HEK293 (cell line): ENCODE data around the gene SYNGAP1.
A peak's percentile ranks its signal among the peaks of the same experiment; 100 is the strongest.

Experiments
- CTCF ChIA-PET: fragments of 350-600 bp; formaldehyde crosslinking; extraction: SDS; loops from one replicate; lab custom pipeline; 2021; ENCODE audit warnings: antibody characterized with exemption; lab: Yijun Ruan, JAX
- POLR2A ChIA-PET: fragments of 300-600 bp; formaldehyde crosslinking; extraction: SDS; loops from one replicate; lab custom pipeline; 2020; ENCODE audit warnings: antibody characterized with exemption, inconsistent platforms; lab: Yijun Ruan, JAX
- H3K27ac ChIP-seq: fragments of 200-500 bp; sonication (Bioruptor generic); 2 replicates; pipeline ENCODE4 v1.5.1; 2014; ENCODE audit warnings: low read depth, low read length, control low read depth, inconsistent platforms; ENCODE audit errors: extremely low read depth
- H3K36me3 ChIP-seq, 2 experiments: fragments of 200-500 bp in 1 of 2; sonication (Bioruptor generic) in 1 of 2; 1 replicate in 1 of 2; 2 replicates in 1 of 2; pipeline ENCODE4 v1.5.1; 2014 to 2017; ENCODE audit warnings: inconsistent platforms in 2 of 2, low read length in 2 of 2; ENCODE audit not compliant: control insufficient read depth in 2 of 2, insufficient read depth in 1 of 2
- H3K4me1 ChIP-seq: fragments of 200-500 bp; sonication (Bioruptor generic); 2 replicates; pipeline ENCODE4 v1.5.1; 2014; ENCODE audit warnings: mild to moderate bottlenecking, low read length, inconsistent platforms; ENCODE audit not compliant: control insufficient read depth, insufficient read depth
- H3K4me3 ChIP-seq: 2 replicates; pipeline ENCODE4 v1.5.1; 2011; ENCODE audit warnings: low read depth, mild to moderate bottlenecking, control low read depth, low read length, moderate library complexity
- H3K9me3 ChIP-seq: fragments of 200-500 bp; sonication (Bioruptor generic); 2 replicates; pipeline ENCODE4 v1.5.1; 2014; ENCODE audit warnings: low read depth, low read length, inconsistent platforms; ENCODE audit not compliant: control insufficient read depth, insufficient read depth
- GLIS2 ChIP-seq: fragments of 450-650 bp; formaldehyde crosslinking; IDR thresholded peaks from 2 replicates; pipeline ENCODE4 v1.5.1; 2016; ENCODE audit warnings: missing biosample characterization, missing genetic modification characterization
- KLF7 ChIP-seq: fragments of 450-650 bp; formaldehyde crosslinking; IDR thresholded peaks from 2 replicates; pipeline ENCODE4 v1.5.1; 2016; ENCODE audit warnings: missing biosample characterization, missing genetic modification characterization, borderline replicate concordance
- SP2 ChIP-seq: fragments of 450-650 bp; formaldehyde crosslinking; IDR thresholded peaks from 2 replicates; pipeline ENCODE4 v1.5.1; 2016; ENCODE audit warnings: missing biosample characterization, missing genetic modification characterization
- TSHZ1 ChIP-seq: fragments of 450-650 bp; formaldehyde crosslinking; IDR thresholded peaks from 2 replicates; pipeline ENCODE4 v1.5.1; 2016; ENCODE audit warnings: missing biosample characterization, missing genetic modification characterization, borderline replicate concordance
- ZBTB20 ChIP-seq: fragments of 450-650 bp; formaldehyde crosslinking; IDR thresholded peaks from 2 replicates; pipeline ENCODE4 v1.5.1; 2016; ENCODE audit warnings: missing biosample characterization, missing genetic modification characterization
- ZBTB26 ChIP-seq: fragments of 450-650 bp; formaldehyde crosslinking; optimal IDR thresholded peaks from 2 replicates; pipeline ENCODE3; 2016; ENCODE audit warnings: missing biosample characterization, mild to moderate bottlenecking, missing genetic modification characterization
- ZBTB48 ChIP-seq: fragments of 450-650 bp; formaldehyde crosslinking; IDR thresholded peaks from 2 replicates; pipeline ENCODE4 v1.5.1; 2016; ENCODE audit warnings: missing biosample characterization, missing genetic modification characterization
- ZEB2 ChIP-seq: fragments of 450-650 bp; formaldehyde crosslinking; IDR thresholded peaks from 2 replicates; pipeline ENCODE4 v1.5.1; 2016; ENCODE audit warnings: missing biosample characterization, missing genetic modification characterization
- ZFHX2 ChIP-seq: fragments of 450-650 bp; formaldehyde crosslinking; conservative IDR thresholded peaks from 2 replicates; pipeline ENCODE4 v1.5.1; 2016; ENCODE audit warnings: missing biosample characterization, missing genetic modification characterization
- ZNF10 ChIP-seq: fragments of 450-650 bp; formaldehyde crosslinking; IDR thresholded peaks from 2 replicates; pipeline ENCODE4 v1.5.1; 2017; ENCODE audit warnings: missing biosample characterization, missing genetic modification characterization
- ZNF121 ChIP-seq: fragments of 450-650 bp; formaldehyde crosslinking; IDR thresholded peaks from 2 replicates; pipeline ENCODE4 v1.5.1; 2016; ENCODE audit warnings: missing biosample characterization, missing genetic modification characterization
- ZNF138 ChIP-seq: fragments of 450-650 bp; formaldehyde crosslinking; IDR thresholded peaks from 2 replicates; pipeline ENCODE4 v1.5.1; 2016; ENCODE audit warnings: missing biosample characterization, missing genetic modification characterization, borderline replicate concordance
- ZNF394 ChIP-seq: fragments of 450-650 bp; formaldehyde crosslinking; IDR thresholded peaks from 2 replicates; pipeline ENCODE4 v1.5.1; 2016; ENCODE audit warnings: missing biosample characterization, missing genetic modification characterization, mild to moderate bottlenecking, moderate library complexity, borderline replicate concordance
- ZNF510 ChIP-seq: fragments of 450-650 bp; formaldehyde crosslinking; IDR thresholded peaks from 2 replicates; pipeline ENCODE4 v1.5.1; 2018; ENCODE audit warnings: mild to moderate bottlenecking, missing genetic modification characterization, missing biosample characterization; ENCODE audit not compliant: insufficient replicate concordance
- ZNF580 ChIP-seq: fragments of 450-650 bp; formaldehyde crosslinking; IDR thresholded peaks from 2 replicates; pipeline ENCODE4 v1.5.1; 2016; ENCODE audit warnings: missing biosample characterization, missing genetic modification characterization
- ZNF596 ChIP-seq: fragments of 450-650 bp; IDR thresholded peaks from 2 replicates; pipeline ENCODE4 v1.5.0; 2018; ENCODE audit warnings: missing biosample characterization, mild to moderate bottlenecking, missing genetic modification characterization, moderate library complexity
- ZNF747 ChIP-seq: fragments of 450-650 bp; formaldehyde crosslinking; IDR thresholded peaks from 2 replicates; pipeline ENCODE4 v1.5.1; 2016; ENCODE audit warnings: missing biosample characterization, missing genetic modification characterization
- ZSCAN23 ChIP-seq: fragments of 450-650 bp; formaldehyde crosslinking; IDR thresholded peaks from 2 replicates; pipeline ENCODE4 v1.5.1; 2016; ENCODE audit warnings: missing biosample characterization, missing genetic modification characterization
- ZSCAN30 ChIP-seq: fragments of 450-650 bp; IDR thresholded peaks from 2 replicates; pipeline ENCODE4 v1.5.1; 2018; ENCODE audit warnings: missing biosample characterization, mild to moderate bottlenecking, missing genetic modification characterization, moderate library complexity
- TF ChIP-seq, protein P1 (sequence below): fragments of 450-650 bp; formaldehyde crosslinking; IDR thresholded peaks from 2 replicates; pipeline ENCODE4 v1.5.1; 2017; ENCODE audit warnings: missing biosample characterization, missing genetic modification characterization
- TF ChIP-seq, protein P2 (sequence below): fragments of 450-650 bp; formaldehyde crosslinking; IDR thresholded peaks from 2 replicates; pipeline ENCODE4 v1.5.1; 2016; ENCODE audit warnings: missing biosample characterization, missing genetic modification characterization
- TF ChIP-seq, protein P3 (sequence below): fragments of 450-650 bp; formaldehyde crosslinking; IDR thresholded peaks from 2 replicates; pipeline ENCODE4 v1.5.1; 2016; ENCODE audit warnings: missing biosample characterization, missing genetic modification characterization

Gene SYNGAP1

GRCh38 chr6:33454009-33454946 is 34.4 kb downstream of the SYNGAP1 start, which contains the start of gene ZBTB9 (continued):
- TF ChIP-seq, protein P1, sequence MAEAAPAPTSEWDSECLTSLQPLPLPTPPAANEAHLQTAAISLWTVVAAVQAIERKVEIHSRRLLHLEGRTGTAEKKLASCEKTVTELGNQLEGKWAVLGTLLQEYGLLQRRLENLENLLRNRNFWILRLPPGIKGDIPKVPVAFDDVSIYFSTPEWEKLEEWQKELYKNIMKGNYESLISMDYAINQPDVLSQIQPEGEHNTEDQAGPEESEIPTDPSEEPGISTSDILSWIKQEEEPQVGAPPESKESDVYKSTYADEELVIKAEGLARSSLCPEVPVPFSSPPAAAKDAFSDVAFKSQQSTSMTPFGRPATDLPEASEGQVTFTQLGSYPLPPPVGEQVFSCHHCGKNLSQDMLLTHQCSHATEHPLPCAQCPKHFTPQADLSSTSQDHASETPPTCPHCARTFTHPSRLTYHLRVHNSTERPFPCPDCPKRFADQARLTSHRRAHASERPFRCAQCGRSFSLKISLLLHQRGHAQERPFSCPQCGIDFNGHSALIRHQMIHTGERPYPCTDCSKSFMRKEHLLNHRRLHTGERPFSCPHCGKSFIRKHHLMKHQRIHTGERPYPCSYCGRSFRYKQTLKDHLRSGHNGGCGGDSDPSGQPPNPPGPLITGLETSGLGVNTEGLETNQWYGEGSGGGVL (tag by site-specific recombination): peak; percentile 68
- peak; percentile 92 for TF ChIP-seq GLIS2 (tag by site-specific recombination)
- TF ChIP-seq ZFHX2 (tag by site-specific recombination): peak; percentile 79
- peak; percentile 27; the same call in 1 of the 2 replicates for TF ChIP-seq ZNF580 (tag by site-specific recombination)
- no peak for TF ChIP-seq TSHZ1 (tag by site-specific recombination)
- peak; percentile 99 for TF ChIP-seq SP2 (tag by site-specific recombination)
- peak; percentile 63; the same call in 1 of the 2 replicates for TF ChIP-seq ZBTB48 (tag by site-specific recombination)
- 0 out of 2 replicates have a peak, but pooled peaks have one; percentile 22 for TF ChIP-seq ZNF10 (tag by site-specific recombination)
- TF ChIP-seq, protein P2, sequence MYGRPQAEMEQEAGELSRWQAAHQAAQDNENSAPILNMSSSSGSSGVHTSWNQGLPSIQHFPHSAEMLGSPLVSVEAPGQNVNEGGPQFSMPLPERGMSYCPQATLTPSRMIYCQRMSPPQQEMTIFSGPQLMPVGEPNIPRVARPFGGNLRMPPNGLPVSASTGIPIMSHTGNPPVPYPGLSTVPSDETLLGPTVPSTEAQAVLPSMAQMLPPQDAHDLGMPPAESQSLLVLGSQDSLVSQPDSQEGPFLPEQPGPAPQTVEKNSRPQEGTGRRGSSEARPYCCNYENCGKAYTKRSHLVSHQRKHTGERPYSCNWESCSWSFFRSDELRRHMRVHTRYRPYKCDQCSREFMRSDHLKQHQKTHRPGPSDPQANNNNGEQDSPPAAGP (tag by site-specific recombination): peak; percentile 73; the same call in 1 of the 2 replicates
- TF ChIP-seq, protein P3, sequence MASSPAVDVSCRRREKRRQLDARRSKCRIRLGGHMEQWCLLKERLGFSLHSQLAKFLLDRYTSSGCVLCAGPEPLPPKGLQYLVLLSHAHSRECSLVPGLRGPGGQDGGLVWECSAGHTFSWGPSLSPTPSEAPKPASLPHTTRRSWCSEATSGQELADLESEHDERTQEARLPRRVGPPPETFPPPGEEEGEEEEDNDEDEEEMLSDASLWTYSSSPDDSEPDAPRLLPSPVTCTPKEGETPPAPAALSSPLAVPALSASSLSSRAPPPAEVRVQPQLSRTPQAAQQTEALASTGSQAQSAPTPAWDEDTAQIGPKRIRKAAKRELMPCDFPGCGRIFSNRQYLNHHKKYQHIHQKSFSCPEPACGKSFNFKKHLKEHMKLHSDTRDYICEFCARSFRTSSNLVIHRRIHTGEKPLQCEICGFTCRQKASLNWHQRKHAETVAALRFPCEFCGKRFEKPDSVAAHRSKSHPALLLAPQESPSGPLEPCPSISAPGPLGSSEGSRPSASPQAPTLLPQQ (tag by site-specific recombination): peak; percentile 29; the same call in 1 of the 2 replicates
- TF ChIP-seq ZBTB20 (tag by site-specific recombination): peak; percentile 94
- TF ChIP-seq, all 188 proteins: peak for 56

DNA sequence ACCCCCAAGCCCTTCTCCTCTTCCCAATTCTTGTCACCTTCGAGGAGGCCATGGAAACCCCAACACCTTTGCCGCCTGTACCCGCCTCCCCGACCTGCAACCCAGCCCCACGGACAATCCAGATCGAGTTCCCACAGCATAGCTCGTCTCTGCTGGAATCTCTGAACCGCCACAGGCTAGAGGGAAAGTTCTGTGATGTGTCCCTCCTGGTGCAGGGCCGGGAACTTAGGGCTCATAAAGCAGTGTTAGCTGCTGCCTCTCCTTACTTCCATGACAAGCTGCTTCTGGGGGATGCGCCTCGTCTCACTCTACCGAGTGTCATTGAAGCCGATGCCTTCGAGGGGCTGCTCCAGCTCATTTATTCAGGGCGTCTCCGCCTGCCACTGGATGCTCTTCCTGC is 35.2 kb downstream of the SYNGAP1 start:
- H3K4me1 ChIP-seq: 0 out of 2 replicates have a peak, but pooled peaks cover 3% of the 10 kb centered on the region
- H3K36me3 ChIP-seq: peaks cover 0 to 23% of the 10 kb centered on the region in 2 experiments; a peak in 1 of 3 replicates
- ChIA-PET POLR2A (interaction anchor here (0.9 to 2.4 kb wide), 20 partner anchors 8 to 483 kb away, joined by 3 to 26 read pairs (median 6); partner anchors contain the start of genes BAK1, CUTA, ITPR3 and RGL2), CTCF (interaction anchor here (0.6 to 1.2 kb wide), 3 partner anchors 37 to 124 kb away, joined by 3 to 7 read pairs (median 4); partner anchors contain the start of gene CUTA)
- H3K4me3 ChIP-seq: peak overlapping the region; percentile 54
- no peaks in the 10 kb centered on the region for H3K9me3 ChIP-seq
- peak overlapping the region; percentile 63; the same call in 1 of the 2 replicates for H3K27ac ChIP-seq
- TF ChIP-seq ZSCAN23 (tag by site-specific recombination) (no peak), ZBTB26 (tag by site-specific recombination) (no peak), ZNF138 (tag by site-specific recombination) (no peak), ZNF121 (tag by site-specific recombination) (no peak), ZNF394 (no peak), ZNF580 (tag by site-specific recombination) (no peak), KLF7 (no peak), ZSCAN30 (tag by site-specific recombination) (no peak), ZNF510 (tag by site-specific recombination) (no peak), ZNF747 (tag by site-specific recombination) (no peak), ZEB2 (tag by site-specific recombination) (no peak), ZNF596 (tag by site-specific recombination) (no peak)
